Bone marrow (tissue), 2 donors: ENCODE data around the gene DEDD2.

Experiments used
- DNase-seq, 2 donors: peaks; one replicate each; lab custom pipeline; 2025; lab: John Stamatoyannopoulos, UW

Gene DEDD2

DNA sequence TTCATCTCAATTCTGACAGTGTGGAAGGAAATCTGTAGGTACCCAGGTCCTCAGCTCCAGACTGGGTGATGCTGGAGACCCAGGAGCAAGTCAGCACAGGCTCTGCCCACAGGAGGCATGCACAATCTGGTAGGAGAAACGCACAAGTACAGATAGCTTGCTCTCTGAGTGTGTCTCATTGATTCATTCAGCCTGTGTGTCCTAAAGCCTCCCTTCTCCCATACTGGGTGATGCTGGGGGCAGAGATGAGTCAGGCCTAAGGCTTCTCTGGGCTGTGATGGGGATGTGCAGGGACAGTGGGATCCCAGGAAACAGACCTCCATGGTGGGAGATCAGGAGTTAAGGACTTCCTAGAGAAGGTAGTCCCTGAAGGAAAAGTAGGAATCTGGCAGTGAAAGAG is 9.4 kb upstream of the DEDD2 start:
- no peak for DNase-seq

DNA sequence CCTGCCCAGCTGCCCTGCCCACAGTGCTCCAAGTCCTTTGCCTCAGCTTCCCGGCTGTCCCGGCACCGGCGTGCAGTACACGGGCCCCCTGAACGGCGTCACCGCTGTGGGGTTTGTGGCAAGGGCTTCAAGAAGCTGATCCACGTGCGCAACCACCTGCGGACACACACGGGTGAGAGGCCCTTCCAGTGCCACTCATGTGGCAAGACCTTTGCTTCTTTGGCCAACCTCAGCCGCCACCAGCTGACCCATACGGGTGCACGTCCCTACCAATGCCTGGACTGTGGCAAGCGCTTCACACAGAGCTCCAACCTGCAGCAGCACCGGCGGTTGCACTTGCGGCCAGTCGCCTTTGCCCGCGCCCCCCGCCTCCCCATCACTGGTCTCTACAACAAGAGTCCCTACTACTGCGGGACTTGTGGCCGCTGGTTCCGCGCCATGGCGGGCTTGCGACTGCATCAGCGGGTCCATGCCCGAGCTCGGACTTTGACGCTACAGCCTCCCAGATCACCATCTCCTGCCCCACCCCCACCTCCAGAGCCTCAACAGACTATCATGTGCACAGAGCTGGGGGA is 8.3 kb upstream of the DEDD2 start:
- no peak for DNase-seq

DNA sequence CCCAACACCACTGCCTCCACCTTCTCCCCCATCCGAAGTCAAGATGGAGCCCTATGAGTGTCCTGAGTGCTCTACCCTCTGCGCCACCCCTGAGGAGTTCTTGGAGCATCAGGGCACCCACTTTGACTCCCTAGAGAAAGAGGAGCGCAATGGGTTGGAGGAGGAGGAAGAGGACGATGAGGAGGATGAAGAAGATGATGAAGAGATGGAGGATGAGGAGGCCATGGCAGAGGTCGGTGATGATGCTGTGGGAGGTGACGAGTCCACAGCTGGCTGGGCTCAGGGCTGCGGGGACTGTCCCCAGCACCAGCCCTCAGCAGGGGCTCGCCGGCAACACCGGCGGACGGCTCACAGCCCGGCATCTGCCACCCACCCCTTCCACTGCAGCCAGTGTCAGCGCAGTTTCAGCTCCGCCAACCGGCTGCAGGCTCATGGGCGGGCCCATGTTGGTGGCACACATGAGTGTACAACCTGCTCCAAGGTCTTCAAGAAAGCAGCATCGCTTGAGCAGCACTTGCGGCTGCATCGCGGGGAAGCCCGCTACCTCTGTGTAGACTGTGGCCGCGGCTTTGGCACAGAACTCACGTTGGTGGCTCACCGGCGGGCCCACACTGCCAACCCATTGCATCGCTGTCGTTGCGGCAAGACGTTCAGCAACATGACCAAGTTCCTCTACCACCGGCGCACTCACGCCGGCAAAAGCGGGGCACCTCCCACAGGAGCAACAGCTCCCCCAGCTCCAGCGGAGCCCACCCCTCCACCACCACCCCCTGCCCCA is 7.7 kb upstream of the DEDD2 start:
- DNase-seq = no peak

DNA sequence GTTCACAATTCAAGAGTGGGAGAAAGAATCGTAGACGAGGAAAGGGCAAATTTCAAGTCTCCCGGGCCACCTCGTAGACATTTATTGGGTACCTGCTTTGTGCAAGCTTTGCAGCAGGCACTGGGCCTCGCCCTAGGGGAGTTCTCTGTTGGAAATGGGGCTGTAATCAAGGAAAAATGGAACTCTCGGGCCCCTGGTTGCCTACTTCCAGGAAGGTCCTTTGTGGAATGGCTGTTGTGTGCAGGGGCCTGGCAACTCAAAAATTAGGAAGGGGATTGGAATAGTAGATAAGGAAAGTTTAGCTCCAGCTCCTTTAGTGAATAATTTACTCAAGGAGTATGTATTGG is 3.2 kb upstream of the DEDD2 start:
- no peak for DNase-seq

DNA sequence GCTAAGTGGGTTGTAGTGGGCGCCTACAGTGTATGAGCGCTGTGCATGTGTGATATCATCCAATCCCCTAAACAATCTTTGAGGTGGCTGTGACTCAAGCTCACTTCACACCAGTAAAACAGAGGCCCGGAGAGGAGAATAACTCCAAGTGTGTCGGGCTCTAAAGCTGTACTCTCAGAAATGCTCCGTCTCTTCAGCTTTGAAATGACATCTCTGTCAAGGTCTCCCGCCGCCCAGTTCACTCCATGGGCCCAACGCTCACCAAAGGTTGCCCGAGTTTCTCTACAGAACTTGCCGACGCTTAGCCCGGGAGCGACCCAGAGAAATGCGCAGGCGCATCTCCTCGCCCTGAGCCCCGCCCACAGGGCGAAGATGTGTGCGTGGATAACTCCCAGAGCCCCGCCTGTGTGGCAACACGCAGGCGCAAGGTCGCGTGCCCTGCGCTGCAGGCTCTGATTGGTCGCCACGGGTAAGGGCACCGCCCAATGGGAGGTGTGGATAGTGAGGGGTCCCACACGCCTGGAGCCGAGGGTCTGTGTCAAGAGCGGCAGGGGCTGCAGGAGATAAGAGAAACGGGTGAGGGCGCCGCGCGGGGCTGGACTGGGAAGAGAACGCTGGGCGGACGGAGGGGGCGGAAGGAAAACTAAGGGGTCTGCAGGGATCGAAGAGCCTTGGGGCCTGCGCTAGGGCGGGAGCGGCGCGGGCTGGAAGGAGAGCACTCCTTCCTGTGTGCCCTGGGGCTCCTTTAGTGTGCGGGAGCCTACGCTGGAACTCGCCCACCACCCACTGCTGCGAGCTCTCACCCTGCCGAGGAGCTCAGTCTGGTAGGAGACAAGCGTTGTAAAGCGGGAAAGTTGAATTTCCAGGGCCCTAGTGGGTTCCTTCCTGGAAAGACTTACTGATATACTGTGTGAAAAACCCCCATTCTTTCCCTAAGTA is 2.6 kb upstream of the DEDD2 start, which contains the start of gene ZNF526:
TSS of gene ZNF526 (plus strand) at position 501 of the 939 bp plus-strand sequence. CDS start 4,092 bp downstream, outside the sequence.
- DNase-seq = peak; percentile 85 to 93

DNA sequence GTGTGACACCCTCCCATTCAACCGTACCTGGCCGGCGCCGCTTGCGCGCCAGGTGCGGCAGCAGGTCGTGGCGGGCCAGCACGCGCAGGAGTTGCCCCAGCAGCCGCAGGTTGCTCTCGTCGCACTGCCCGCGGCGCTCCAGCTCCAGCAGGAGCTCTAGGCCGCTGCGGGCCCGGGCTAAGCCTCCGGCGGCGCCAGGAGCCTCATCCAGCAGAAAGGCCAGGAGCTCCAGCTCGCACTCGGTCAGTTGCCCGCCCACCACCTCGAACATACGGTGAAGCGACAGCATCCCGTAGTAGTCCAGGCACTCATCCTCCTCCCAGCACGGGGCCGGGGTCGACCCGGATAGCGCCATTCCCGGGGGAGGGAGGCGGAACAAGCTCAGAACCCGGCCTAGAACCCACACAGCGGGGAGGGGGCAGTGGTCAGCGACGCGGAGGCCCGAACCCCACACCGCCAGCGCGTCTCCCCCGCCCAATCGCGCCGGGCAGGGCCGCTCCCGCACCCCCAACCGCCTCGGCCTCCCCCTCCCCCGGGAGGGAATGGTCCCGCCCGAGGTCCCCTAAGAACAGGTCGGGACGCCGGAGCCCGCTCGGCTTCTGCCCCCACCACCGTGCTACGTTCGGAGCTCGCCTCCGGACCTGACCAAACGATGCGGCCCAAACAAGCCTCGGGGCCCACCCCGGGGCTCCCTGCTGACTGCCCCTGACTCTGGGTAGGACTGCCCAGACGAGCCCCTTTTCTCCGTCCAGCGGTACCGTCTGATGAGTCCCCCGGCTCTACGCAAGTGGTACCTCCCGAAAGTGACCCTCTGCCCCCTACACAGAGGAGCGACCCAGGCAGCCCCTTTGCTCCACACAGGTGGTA is 591 bp downstream of the DEDD2 start:
- DNase-seq = peak in 1 of 2 donors; percentile 71

DNA sequence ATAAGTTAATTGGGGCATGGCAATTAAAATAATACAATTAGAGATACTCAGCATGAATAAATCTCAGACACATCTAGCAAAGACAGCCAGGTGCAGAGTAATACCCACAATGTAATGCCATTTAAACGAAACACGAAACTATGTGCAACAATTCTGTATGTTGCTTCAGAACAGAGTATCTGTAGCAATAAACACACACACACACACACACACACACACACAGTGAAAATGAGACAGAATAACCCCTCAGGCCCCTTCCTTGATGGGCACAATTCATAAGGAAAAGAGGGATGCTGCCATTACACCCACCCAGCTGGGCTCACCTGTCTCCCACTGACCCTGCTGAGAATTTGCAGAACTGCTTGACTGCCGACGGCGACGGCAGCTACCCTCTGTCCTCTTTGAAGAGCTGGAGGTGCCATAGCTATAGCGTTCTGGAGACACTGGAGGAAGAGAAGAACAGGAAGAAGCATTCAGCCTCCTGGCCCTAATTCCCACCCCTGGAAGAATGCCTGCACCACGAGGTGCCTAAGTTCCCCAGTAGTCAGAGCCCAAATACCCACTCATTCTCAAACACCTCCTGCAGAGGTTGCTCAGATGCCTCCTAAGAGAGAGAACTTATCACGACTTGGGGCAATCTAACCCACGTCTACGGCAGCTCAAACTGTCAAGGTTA is 2.5 kb downstream of the DEDD2 start:
- no peak for DNase-seq

DNA sequence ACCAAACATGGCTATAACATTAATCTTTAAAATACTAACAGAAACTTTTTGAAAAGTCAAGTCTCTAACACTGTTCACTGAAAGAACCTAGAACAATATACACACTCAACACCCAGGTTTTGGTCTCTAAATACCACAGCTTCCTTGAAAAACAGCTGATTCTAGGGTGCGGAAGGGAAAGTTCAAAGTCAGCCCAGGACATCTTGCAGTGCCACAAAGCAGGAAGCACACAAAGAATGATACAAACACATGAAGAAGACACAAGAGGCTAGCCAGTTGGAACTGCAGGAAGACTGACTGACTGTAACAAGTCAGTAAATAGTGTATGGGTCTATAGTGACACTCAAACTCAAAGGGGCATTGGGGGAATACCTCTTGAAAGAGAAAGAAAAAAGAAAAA is 4.6 kb downstream of the DEDD2 start:
- DNase-seq = no peak

DNA sequence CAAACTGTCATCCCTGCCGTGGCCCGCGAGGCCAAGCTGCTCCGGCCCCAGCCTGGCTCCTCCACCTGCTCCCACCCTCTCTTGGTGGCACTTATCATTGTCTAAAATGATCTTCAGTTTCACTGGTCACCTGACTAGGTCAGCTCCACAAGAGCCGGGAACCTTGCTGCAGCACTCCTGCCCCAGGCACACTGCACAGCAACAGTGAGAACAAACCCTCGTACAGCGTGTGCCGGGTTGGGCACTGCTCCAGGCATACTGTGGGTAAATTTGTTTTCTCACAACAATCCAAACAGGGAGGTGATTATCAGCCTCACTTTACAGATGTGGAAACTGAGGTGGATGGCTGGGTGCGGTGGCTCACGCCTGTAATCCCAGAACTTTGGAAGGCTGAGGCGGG is 8.9 kb downstream of the DEDD2 start:
- no peak for DNase-seq

DNA sequence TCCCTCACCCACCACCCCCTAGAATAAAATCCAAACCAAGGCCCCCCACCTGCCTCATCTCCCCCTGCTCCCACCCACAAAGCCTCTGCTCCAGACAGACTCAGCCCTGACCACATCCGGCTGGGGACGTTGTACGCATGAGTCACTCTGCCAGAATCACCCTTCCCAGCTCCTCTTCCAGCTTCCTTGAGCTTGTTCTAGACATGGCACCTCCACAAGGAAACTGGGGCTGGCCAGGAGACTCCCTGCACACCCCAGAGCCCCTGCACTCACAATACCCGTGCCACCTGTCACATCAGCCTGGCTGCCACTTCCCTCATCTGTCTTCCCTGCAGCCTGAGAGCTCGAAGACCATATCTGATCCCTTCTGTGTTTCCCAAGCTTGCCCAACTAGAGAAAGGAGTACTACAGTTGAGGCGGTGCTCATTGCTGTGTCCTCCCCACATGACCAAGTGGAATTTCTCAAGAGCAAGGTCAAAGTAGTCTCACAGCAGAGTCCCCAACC is 9.7 kb downstream of the DEDD2 start:
- no peak for DNase-seq

DNA sequence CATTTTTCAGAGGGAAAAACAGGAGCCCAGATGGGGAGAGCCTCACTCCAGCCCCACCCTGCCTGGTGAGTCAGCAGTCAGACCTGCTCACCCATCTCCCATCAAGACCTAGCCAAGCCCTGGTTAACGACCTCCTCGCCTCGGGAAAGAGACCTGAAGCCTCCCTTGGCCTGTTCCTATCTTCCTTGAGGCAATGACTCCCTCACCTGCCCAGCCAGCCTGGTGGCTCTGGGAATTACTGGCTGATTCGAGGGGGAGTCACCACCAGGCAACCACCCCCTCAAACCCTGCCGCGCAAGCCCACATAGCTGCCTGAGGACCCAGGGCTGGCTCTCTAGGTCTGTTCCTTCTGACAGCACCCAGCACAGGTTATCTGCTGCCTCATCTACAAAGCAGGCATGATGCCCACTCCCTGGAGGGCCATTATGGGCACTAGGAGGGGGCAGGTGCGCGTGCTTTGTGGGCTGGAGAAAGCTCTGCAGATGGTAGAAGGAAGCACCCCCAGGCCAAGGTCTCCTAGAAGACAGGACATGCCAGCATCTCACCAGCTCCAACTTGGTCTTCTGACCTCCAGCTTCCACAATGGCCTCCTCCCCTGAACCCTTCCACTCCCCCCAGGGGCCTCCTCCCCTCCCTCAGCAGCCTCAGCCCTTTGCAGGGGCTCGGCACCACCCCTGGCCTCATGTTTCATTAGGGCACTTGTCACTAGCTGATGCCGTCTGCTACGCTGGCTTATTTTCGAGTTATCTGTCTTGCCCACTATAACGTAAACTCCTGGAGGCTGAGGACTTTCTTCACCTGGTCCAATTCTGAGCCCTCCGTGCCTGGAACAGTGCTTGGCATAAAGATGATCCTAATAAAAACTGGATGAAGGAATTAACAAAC is 10.4 kb downstream of the DEDD2 start:
- DNase-seq = no peak

DNA sequence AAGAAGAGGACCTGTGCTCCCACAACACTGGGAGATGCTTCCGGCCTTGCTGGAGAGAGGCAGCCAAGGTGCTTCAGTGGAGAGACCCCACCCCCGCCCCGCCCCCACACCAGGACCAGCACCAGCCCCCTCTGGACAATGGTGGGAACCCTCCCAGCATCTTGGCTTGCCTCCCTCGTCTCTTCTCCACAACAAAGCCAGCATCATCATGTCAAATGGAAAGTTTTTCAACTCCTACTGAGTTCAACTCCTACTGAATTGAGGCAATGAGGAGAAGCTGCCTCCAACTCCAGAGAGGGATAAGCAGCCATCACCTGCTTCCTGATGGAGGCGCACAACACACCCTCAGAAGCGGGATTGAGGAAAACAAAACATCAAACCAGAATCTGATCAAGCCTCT is 12.8 kb downstream of the DEDD2 start:
- no peak for DNase-seq

DNA sequence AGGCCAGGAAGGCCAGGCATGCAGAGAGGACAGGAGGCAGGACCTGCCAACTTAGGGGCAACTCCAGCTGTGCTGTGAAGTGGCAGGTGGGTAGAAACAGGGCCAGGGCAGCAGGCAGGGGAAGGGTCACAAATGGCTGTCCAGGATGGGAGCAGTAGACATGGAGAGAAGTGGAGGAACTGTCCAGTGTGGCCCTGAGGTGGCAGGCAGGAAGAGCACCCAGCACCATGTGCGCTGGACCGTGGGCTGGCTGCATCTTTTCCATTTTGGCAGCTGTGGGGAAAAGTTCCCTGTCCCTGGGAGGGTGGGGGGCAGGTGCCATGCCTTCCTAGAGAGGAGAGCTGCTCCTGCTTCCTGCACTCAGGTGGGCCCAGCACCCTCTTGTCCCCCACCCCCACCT is 13.8 kb downstream of the DEDD2 start:
- no peak for DNase-seq

DNA sequence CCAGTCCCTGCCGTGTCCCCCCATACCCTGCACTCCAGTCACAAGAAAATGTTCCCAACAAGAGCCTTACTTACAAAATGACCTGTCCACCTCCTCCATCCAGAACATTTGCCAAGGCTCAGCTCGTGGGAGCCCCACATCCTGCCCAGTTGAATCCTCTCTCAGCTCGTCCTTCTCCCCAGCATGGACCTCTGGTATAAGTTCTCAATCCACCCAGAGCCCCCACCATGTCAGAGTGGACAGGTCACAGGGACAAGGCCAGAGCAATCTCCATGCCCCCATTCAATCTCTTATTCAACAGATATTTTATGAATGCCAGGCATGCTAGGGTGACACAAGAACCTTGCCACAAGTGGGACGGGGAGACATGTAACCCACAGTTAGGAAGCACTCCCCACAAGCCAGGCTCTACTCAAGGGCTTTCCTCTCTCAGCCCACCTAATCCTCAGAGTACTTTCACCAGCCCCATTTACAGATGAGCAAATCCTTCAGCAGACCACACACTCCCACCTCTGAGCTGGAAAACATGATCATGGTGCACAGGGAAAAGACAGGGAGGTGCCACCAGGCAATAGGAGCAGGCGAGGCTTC is 15.1 kb downstream of the DEDD2 start:
- no peak for DNase-seq

DNA sequence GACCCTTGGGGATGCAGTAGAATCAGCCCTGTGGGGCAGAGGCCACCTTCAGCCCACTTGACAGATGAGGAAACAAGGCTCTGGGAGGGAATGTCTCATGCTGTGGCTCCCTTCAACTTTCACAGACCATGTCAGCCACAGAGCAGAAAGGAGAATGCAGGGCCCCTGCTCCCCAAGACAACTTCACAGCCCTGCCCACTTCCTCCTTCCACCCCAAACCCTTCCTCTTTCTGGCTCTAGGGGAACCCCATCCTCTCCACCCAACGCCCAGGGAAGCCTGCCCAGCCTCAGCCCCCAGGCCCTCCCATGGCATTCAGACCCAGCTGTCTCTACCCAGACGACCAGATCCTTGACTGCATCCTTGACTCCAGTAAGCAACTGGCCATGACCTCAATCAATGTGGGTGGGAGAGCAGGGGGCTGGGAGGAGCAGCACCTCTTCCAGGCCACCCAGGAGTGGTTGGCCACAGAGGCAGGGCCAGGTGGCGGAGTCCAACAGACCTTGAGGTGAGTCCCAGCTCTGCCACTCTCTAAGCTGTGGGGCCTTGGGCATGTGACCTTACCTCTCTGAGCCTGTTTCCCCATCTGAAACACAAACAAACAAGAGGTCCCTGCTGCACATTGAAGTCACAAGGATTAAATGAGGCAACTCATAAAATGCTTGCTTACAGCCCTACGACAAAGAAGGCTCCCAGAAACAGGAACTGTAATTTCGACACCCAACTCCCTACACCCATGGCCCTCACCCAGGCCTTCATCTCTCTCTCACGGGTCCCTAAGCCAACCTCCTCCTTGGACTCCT is 15.8 kb downstream of the DEDD2 start:
- DNase-seq = peak; percentile 69 to 92

DNA sequence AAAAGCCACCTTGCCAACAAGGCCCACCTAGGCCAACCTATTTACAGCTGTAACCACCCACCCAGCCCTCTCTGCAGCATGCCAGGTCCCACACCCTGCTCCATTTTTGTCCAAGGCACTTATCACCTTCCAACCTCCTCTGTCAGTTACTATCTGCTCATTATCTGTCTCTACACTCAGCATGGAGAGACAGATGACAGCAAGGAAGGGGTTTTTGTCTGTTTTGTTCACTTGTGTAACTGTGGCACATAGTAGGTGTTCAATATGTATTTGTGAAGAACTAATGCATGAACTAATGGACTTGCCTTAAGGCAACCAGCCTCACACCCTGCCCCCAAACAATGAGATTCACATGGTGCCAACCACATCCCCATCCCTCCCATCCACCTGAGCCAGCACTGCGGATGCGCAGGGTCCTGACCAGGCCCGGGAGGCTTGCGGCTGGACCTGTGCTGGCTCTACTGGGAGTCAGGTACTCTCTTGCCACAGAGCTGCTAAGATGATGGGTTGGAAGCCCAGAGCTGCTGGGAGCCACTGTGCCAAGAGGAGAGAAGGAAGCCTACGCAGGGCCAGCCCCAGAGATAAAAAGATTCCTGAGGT is 17.3 kb downstream of the DEDD2 start:
- no peak for DNase-seq

DNA sequence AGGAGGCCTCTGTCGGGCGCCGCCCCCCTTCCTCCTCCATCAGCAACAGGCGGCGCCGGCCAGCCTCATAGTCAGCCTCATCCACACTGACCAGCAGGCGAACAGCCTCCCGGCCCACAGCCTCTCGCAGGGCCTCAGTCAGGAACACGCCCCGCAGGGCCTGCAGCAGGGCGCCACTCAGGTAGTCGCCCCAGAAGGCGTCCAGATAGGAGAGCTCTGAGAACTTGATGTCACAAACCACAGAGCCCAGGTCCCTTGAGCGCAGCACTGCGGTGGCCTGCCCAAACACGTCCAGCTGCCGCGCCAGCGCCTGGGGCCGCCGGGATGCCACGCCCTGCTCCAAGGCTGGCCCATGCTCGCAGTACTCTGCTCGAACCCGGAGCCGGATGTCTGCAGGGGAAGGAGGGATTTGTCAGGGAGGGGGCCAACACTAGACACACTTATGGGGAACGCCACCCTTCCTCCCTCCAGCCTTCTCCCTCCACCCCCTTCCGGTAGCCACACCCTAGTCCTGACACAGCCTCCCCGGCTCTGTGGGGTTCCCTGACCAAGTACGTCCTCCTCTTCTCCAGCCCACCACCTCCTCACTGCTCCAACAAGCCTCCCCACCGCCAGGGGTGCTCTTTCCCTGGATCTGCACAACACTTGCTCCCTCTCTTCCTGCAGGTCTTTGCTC is 17.9 kb downstream of the DEDD2 start:
- peak in 1 of 2 donors; percentile 44 for DNase-seq
